A673 (cell line): ENCODE measurements around the gene LGALS3BP. TPM values are rescaled to one million over a fixed set of nuclear protein-coding genes. Genes with fewer than 3 reads are reported as not detected.

ENCODE experiments used
- BruUV-seq: library from RNA; stranded (reverse); fragments of 400-500 nt; replicated peaks from 2 replicates; lab custom pipeline; 2021; lab: Mats Ljungman, UMichigan
- CTCF ChIA-PET: fragments of 300-600 bp; sonication (Branson Sonifier 250); formaldehyde crosslinking; loops from one replicate; lab custom pipeline; 2022; ENCODE audit warnings: antibody characterized with exemption; lab: Charles Lee
- POLR2A ChIA-PET: fragments of 300-600 bp; sonication (Branson Sonifier 250); formaldehyde crosslinking; loops from one replicate; lab custom pipeline; 2022; ENCODE audit warnings: antibody characterized with exemption; ENCODE audit not compliant: low non-redundant PET; lab: Charles Lee
- DNase-seq: peaks from one replicate; pipeline ENCODE4 v3.0.0-alpha.2; 2015; ENCODE audit warnings: low spot score
- H3K27ac ChIP-seq: fragments of 200-600 bp; sonication (generic); 2 replicates; pipeline ENCODE4 v1.5.1; 2016; ENCODE audit warnings: mixed run types, low read depth, mild to moderate bottlenecking, mixed read lengths, antibody characterized with exemption, low read length; ENCODE audit not compliant: poor library complexity, severe bottlenecking
- H3K27me3 ChIP-seq: fragments of 200-600 bp; sonication (generic); replicated peaks from 2 replicates; pipeline ENCODE4 v1.6.1; 2017; ENCODE audit warnings: mixed run types, low read depth, mild to moderate bottlenecking, mixed read lengths, antibody characterized with exemption, low read length; ENCODE audit not compliant: insufficient read depth, poor library complexity
- H3K36me3 ChIP-seq: fragments of 200-600 bp; sonication (generic); 2 replicates; pipeline ENCODE4 v1.6.1; 2016; ENCODE audit warnings: mixed run types, mild to moderate bottlenecking, mixed read lengths, antibody characterized with exemption, low read length; ENCODE audit not compliant: insufficient read depth, poor library complexity, severe bottlenecking
- H3K4me1 ChIP-seq: fragments of 200-600 bp; sonication (generic); 2 replicates; pipeline ENCODE4 v1.6.1; 2017; ENCODE audit warnings: mixed run types, mild to moderate bottlenecking, mixed read lengths, antibody characterized with exemption, low read length; ENCODE audit not compliant: insufficient read depth, poor library complexity, severe bottlenecking
- H3K4me3 ChIP-seq: fragments of 200-600 bp; sonication (generic); 2 replicates; pipeline ENCODE4 v1.5.1; 2016; ENCODE audit warnings: low read depth, mixed run types, mild to moderate bottlenecking, mixed read lengths, low read length; ENCODE audit not compliant: poor library complexity, severe bottlenecking
- H3K9me3 ChIP-seq: fragments of 200-600 bp; sonication (generic); 2 replicates; pipeline ENCODE4 v1.6.1; 2016; ENCODE audit warnings: mixed run types, low read depth, mild to moderate bottlenecking, mixed read lengths, antibody characterized with exemption, low read length; ENCODE audit not compliant: poor library complexity, severe bottlenecking
- CTCF ChIP-seq: fragments of 300-800, 200-600 bp; sonication (generic); conservative IDR thresholded peaks from 2 replicates; pipeline ENCODE4 v1.5.1; 2017; ENCODE audit warnings: low read depth, mild to moderate bottlenecking, antibody characterized with exemption, low read length, moderate library complexity, mixed read lengths
- EZH2 ChIP-seq: fragments of 200-600 bp; sonication (generic); IDR thresholded peaks from 2 replicates; pipeline ENCODE4 v1.6.1; 2017; ENCODE audit warnings: borderline replicate concordance, low read depth, mild to moderate bottlenecking, mixed read lengths, antibody characterized with exemption, low read length; ENCODE audit not compliant: poor library complexity, severe bottlenecking
- intact Hi-C: fragments of 100-400 bp; cut with micrococcal nuclease; formaldehyde crosslinking; loops from one replicate; pipeline ENCODE4 v1.10.0; 2022; ENCODE audit not compliant: unreplicated experiment
- total RNA-seq: library from RNA; stranded (reverse); gene quantifications from 2 replicates; pipeline ENCODE4 v1.2.3, GENCODE V29; 2021

Gene LGALS3BP
- total RNA-seq, 1 experiment from 2014 or later, result 295 TPM

- intact Hi-C loops, result no loop called here
- H3K4me1 ChIP-seq, result peaks cover 37% of the 10 kb centered on the region
- CTCF ChIA-PET, result no interaction called here
- no TSS peak for BruUV-seq
- H3K36me3 ChIP-seq, result peaks cover 27% of the 10 kb centered on the region
- no peaks in the 10 kb centered on the region for H3K27me3 ChIP-seq
- peak overlapping the region; percentile 58 for H3K27ac ChIP-seq
- no peaks in the 10 kb centered on the region for H3K9me3 ChIP-seq
- POLR2A ChIA-PET, result interaction anchor here (0.5 kb wide), 1 partner anchor 14 kb away, joined by 3 read pairs; no protein-coding TSS in a partner anchor
- peak overlapping the region; percentile 61 for H3K4me3 ChIP-seq
- DNase-seq, result no peak
- TF ChIP-seq EZH2 (no peak), CTCF (0 out of 2 replicates have a peak, but pooled peaks have one; percentile 18)
These were observed 1.4 kb downstream of the LGALS3BP start for GRCh38 chr17:78977997-78978973.

- no TSS peak for BruUV-seq
These were observed 2.1 kb downstream of the LGALS3BP start for GRCh38 chr17:78977681-78977943.

More at GRCh38 chr17:78977681-78977943, 2.1 kb downstream of the LGALS3BP start:
- Histone ChIP-seq H3K27me3 (no peaks in the 10 kb centered on the region), H3K4me3 (peak overlapping the region; percentile 61), H3K4me1 (peaks cover 37% of the 10 kb centered on the region), H3K27ac (peak overlapping the region; percentile 58), H3K9me3 (no peaks in the 10 kb centered on the region), H3K36me3 (peaks cover 29% of the 10 kb centered on the region)
- ChIA-PET CTCF (no interaction called here), POLR2A (no interaction called here)
- no peak for TF ChIP-seq CTCF
- TF ChIP-seq EZH2, result no peak
- no peak for DNase-seq
- intact Hi-C loops, result no loop called here
